HG03175 (cell line): ENCODE data around the gene UBA7.

Source experiments
- ATAC-seq: cut with Tn5 transposase; IDR thresholded peaks from one replicate; pipeline ENCODE4 v1.9.1; 2021; ENCODE audit warnings: mild to moderate bottlenecking, moderate library complexity; ENCODE audit not compliant: unreplicated experiment

Gene UBA7

GRCh38 chr3:49805367-49805782 is 8.4 kb downstream of the UBA7 start:
- ATAC-seq, result no peak

GRCh38 chr3:49804141-49805041 is 9.4 kb downstream of the UBA7 start:
- no peak for ATAC-seq

GRCh38 chr3:49803465-49804140 is 10.2 kb downstream of the UBA7 start:
- peak; percentile 8 for ATAC-seq

GRCh38 chr3:49802719-49803464 is 10.9 kb downstream of the UBA7 start, which contains the start of gene INKA1:
Gene INKA1, plus strand, starts transcription at chr3:49803261. Its CDS starts 132 bp downstream, at chr3:49803393.
- peak; percentile 65 for ATAC-seq

- no peak for ATAC-seq
Observed at GRCh38 chr3:49801160-49801559, 12.6 kb downstream of the UBA7 start.

- ATAC-seq, result no peak
Observed at GRCh38 chr3:49799761-49800160, 14.0 kb downstream of the UBA7 start, which contains the start of gene CDHR4. Gene CDHR4, minus strand, starts transcription at chr3:49799873. Its CDS starts 61 bp downstream, at chr3:49799812.

- no peak for ATAC-seq
Observed at GRCh38 chr3:49799105-49799504, 14.6 kb downstream of the UBA7 start.

- no peak for ATAC-seq
Observed at GRCh38 chr3:49794926-49795905, 18.5 kb downstream of the UBA7 start.

GRCh38 chr3:49794431-49794830 is 19.3 kb downstream of the UBA7 start:
- ATAC-seq, result no peak

GRCh38 chr3:49793486-49794085 is 20.2 kb downstream of the UBA7 start:
- ATAC-seq, result no peak

- no peak for ATAC-seq
Observed at GRCh38 chr3:49792371-49793150, 21.2 kb downstream of the UBA7 start.

- no peak for ATAC-seq
Observed at GRCh38 chr3:49791571-49791970, 22.2 kb downstream of the UBA7 start.

GRCh38 chr3:49790626-49791411 is 22.9 kb downstream of the UBA7 start:
- ATAC-seq, result no peak

GRCh38 chr3:49788056-49788455 is 25.7 kb downstream of the UBA7 start:
- ATAC-seq, result no peak

GRCh38 chr3:49787536-49787935 is 26.2 kb downstream of the UBA7 start:
- no peak for ATAC-seq

GRCh38 chr3:49787182-49787464 is 26.6 kb downstream of the UBA7 start:
- ATAC-seq, result no peak

GRCh38 chr3:49786357-49787181 is 27.2 kb downstream of the UBA7 start, which contains the start of gene IP6K1:
Gene IP6K1, minus strand, starts transcription at chr3:49786542. Its CDS starts 38,502 bp downstream, at chr3:49748040.
- peak; percentile 99 for ATAC-seq
